ENCODE measurements around the gene DOCK2.

DOCK2 gene

GRCh38 chr5:169682026-169682425 lies 45.0 kb downstream of the DOCK2 start:
- H3K9me3 ChIP-seq (ENCODE audit: severe bottlenecking): no peaks in the 10 kb centered on the region
- H3K27me3 ChIP-seq (ENCODE audit: insufficient read depth, low read depth, severe bottlenecking): peaks cover 66% of the 10 kb centered on the region
- H3K36me3 ChIP-seq: no peaks in the 10 kb centered on the region
- H3K4me3 ChIP-seq (ENCODE audit: low read depth, low read length): no peak overlapping the region
- no peak overlapping the region for H3K27ac ChIP-seq
- no peak for DNase-seq
- no peak for TF ChIP-seq CTCF (IDR thresholded peaks at IDR 0.05; ENCODE audit: low read depth, low read length)

- Histone ChIP-seq H3K4me3 (ENCODE audit: low read depth, low read length) (no peak overlapping the region), H3K9me3 (ENCODE audit: severe bottlenecking) (no peaks in the 10 kb centered on the region), H3K36me3 (no peaks in the 10 kb centered on the region), H3K27me3 (ENCODE audit: insufficient read depth, low read depth, severe bottlenecking) (peaks cover 67% of the 10 kb centered on the region), H3K27ac (no peak overlapping the region)
- TF ChIP-seq CTCF (IDR thresholded peaks at IDR 0.05; ENCODE audit: low read depth, low read length): no peak
- no peak for DNase-seq
Measured at GRCh38 chr5:169686137-169686536, 49.1 kb downstream of the DOCK2 start.

- Histone ChIP-seq H3K36me3 (no peaks in the 10 kb centered on the region), H3K9me3 (ENCODE audit: severe bottlenecking) (no peaks in the 10 kb centered on the region), H3K4me3 (ENCODE audit: low read depth, low read length) (no peak overlapping the region), H3K27me3 (ENCODE audit: insufficient read depth, low read depth, severe bottlenecking) (peaks cover 67% of the 10 kb centered on the region), H3K27ac (no peak overlapping the region)
- no peak for DNase-seq
- no peak for TF ChIP-seq CTCF (IDR thresholded peaks at IDR 0.05; ENCODE audit: low read depth, low read length)
Measured at GRCh38 chr5:169688106-169688505, 51.0 kb downstream of the DOCK2 start.

- Histone ChIP-seq H3K4me3 (ENCODE audit: low read depth, low read length) (no peak overlapping the region), H3K27ac (no peak overlapping the region), H3K27me3 (ENCODE audit: insufficient read depth, low read depth, severe bottlenecking) (peaks cover 70% of the 10 kb centered on the region), H3K9me3 (ENCODE audit: severe bottlenecking) (no peaks in the 10 kb centered on the region), H3K36me3 (no peaks in the 10 kb centered on the region)
- DNase-seq: no peak
- TF ChIP-seq CTCF (IDR thresholded peaks at IDR 0.05; ENCODE audit: low read depth, low read length): no peak
Measured at GRCh38 chr5:169691471-169691870, 54.4 kb downstream of the DOCK2 start.

- no peak overlapping the region for H3K4me3 ChIP-seq (ENCODE audit: low read depth, low read length)
- TF ChIP-seq CTCF (IDR thresholded peaks at IDR 0.05; ENCODE audit: low read depth, low read length): no peak
- no peaks in the 10 kb centered on the region for H3K9me3 ChIP-seq (ENCODE audit: severe bottlenecking)
- no peak overlapping the region for H3K27ac ChIP-seq
- DNase-seq: no peak
- no peaks in the 10 kb centered on the region for H3K36me3 ChIP-seq
- peaks cover 70% of the 10 kb centered on the region for H3K27me3 ChIP-seq (ENCODE audit: insufficient read depth, low read depth, severe bottlenecking)
Measured at GRCh38 chr5:169694091-169694625, 57.1 kb downstream of the DOCK2 start.

- TF ChIP-seq CTCF (IDR thresholded peaks at IDR 0.05; ENCODE audit: low read depth, low read length): no peak
- H3K4me3 ChIP-seq (ENCODE audit: low read depth, low read length): no peak overlapping the region
- no peak for DNase-seq
- no peaks in the 10 kb centered on the region for H3K36me3 ChIP-seq
- H3K27ac ChIP-seq: no peak overlapping the region
- H3K9me3 ChIP-seq (ENCODE audit: severe bottlenecking): no peaks in the 10 kb centered on the region
- peaks cover 72% of the 10 kb centered on the region for H3K27me3 ChIP-seq (ENCODE audit: insufficient read depth, low read depth, severe bottlenecking)
Measured at GRCh38 chr5:169695025-169695625, 58.0 kb downstream of the DOCK2 start.
